Keratinocyte (primary cell): ENCODE data around the gene EIF2D. TPM values are rescaled to one million over a fixed set of nuclear protein-coding genes. Genes with fewer than 3 reads are reported as not detected.
A peak's percentile ranks its signal among the peaks of the same experiment; 100 is the strongest.

ENCODE experiments used
- DNase-seq: peaks from one replicate; pipeline ENCODE4 v3.0.0-alpha.2; 2011; ENCODE audit warnings: low read depth, missing footprints, low spot score
- FAIRE-seq: peaks from 2 replicates; lab custom pipeline; 2011; peaks lifted over from hg19 to GRCh38; lab: Jason Lieb, UNC
- H2AFZ ChIP-seq: 2 replicates; pipeline ENCODE4 v1.6.0; 2012; ENCODE audit warnings: low read length, control low read depth, inconsistent platforms; ENCODE audit not compliant: control insufficient read depth
- H3K27ac ChIP-seq: 2 replicates; pipeline ENCODE4 v1.5.1; 2011; ENCODE audit warnings: low read length; ENCODE audit not compliant: control insufficient read depth, insufficient read depth
- H3K27me3 ChIP-seq: 3 replicates; pipeline ENCODE4 v1.6.0; 2011; ENCODE audit warnings: low read length; ENCODE audit not compliant: control insufficient read depth, insufficient read depth; ENCODE audit errors: extremely low read depth
- H3K36me3 ChIP-seq, 2 experiments: 2 replicates in 1 of 2; 3 replicates in 1 of 2; pipeline ENCODE4 v1.5.1; 2011; ENCODE audit warnings: low read length in 2 of 2, mild to moderate bottlenecking in 1 of 2; ENCODE audit not compliant: control insufficient read depth in 2 of 2, insufficient read depth in 2 of 2; ENCODE audit errors: extremely low read depth in 1 of 2
- H3K4me1 ChIP-seq: 3 replicates; pipeline ENCODE4 v1.5.1; 2011; ENCODE audit warnings: low read length; ENCODE audit not compliant: control insufficient read depth, insufficient read depth; ENCODE audit errors: extremely low read depth
- H3K4me2 ChIP-seq: 3 replicates; pipeline ENCODE4 v1.6.0; 2011; ENCODE audit warnings: low read depth, low read length; ENCODE audit not compliant: control insufficient read depth, insufficient read depth; ENCODE audit errors: extremely low read depth
- H3K4me3 ChIP-seq, 3 experiments: fragments of 200-600 bp in 1 of 3; sonication (generic) in 1 of 3; 2 replicates in 2 of 3; 3 replicates in 1 of 3; pipeline ENCODE4 v1.5.1; 2011 to 2016; ENCODE audit warnings: low read length in 3 of 3, mild to moderate bottlenecking in 3 of 3, control low read depth in 2 of 3, inconsistent platforms in 1 of 3, low read depth in 1 of 3, mixed read lengths in 1 of 3, mixed run types in 1 of 3, moderate library complexity in 1 of 3; ENCODE audit not compliant: control insufficient read depth in 2 of 3, insufficient read depth in 2 of 3; ENCODE audit errors: extremely low read depth in 1 of 3
- H3K79me2 ChIP-seq: 2 replicates; pipeline ENCODE4 v1.6.0; 2012; ENCODE audit warnings: low read length; ENCODE audit not compliant: control insufficient read depth, insufficient read depth
- H3K9ac ChIP-seq: 3 replicates; pipeline ENCODE4 v1.6.0; 2011; ENCODE audit warnings: low read length; ENCODE audit not compliant: control insufficient read depth, insufficient read depth; ENCODE audit errors: extremely low read depth
- H3K9me1 ChIP-seq: 3 replicates; pipeline ENCODE4 v1.6.0; 2011; ENCODE audit warnings: low read length; ENCODE audit not compliant: control insufficient read depth, insufficient read depth; ENCODE audit errors: extremely low read depth
- H3K9me3 ChIP-seq: 2 replicates; pipeline ENCODE4 v1.5.1; 2012; ENCODE audit warnings: low read depth, low read length; ENCODE audit not compliant: control insufficient read depth
- H4K20me1 ChIP-seq: 3 replicates; pipeline ENCODE4 v1.6.0; 2011; ENCODE audit warnings: low read length; ENCODE audit not compliant: control insufficient read depth, insufficient read depth; ENCODE audit errors: extremely low read depth
- CTCF ChIP-seq, 3 experiments: IDR thresholded peaks in 1 of 3; conservative IDR thresholded peaks in 1 of 3; optimal IDR thresholded peaks in 1 of 3; 2 replicates in 2 of 3; 3 replicates in 1 of 3; pipeline versions ENCODE3 to v1.5.1; 2011; ENCODE audit warnings: low read length in 3 of 3, mild to moderate bottlenecking in 3 of 3, moderate library complexity in 2 of 3, control low read depth in 1 of 3, inconsistent platforms in 1 of 3; ENCODE audit not compliant: insufficient read depth in 2 of 3; ENCODE audit errors: extremely low read depth in 1 of 3
- EZH2 ChIP-seq: IDR thresholded peaks from one replicate; pipeline ENCODE4 v1.6.1; 2012; ENCODE audit warnings: inconsistent platforms, mild to moderate bottlenecking, low read length, moderate library complexity
- dilution Hi-C: fragments of 300-500 bp; cut with MboI; formaldehyde crosslinking; loops from one replicate; pipeline ENCODE4 v1.7.0; 2020; ENCODE audit warnings: low sequenced_read_pairs; ENCODE audit not compliant: extremely low pct_ligation_motif_present
- polyA plus RNA-seq, 5 experiments: library from polyadenylated mRNA; depleted of rRNA in 3 of 5; stranded (reverse) in 3 of 5; stranded (forward) in 1 of 5; unstranded in 1 of 5; fragments of >200 nt; gene quantifications; 1 replicate in 1 of 5; 2 replicates in 3 of 5; 3 replicates in 1 of 5; pipeline versions ENCODE4 v1.2.1 to v1.2.3, GENCODE V29; 2011 to 2012; ENCODE audit warnings: missing spikeins in 2 of 5, low read depth in 1 of 5, low replicate concordance in 1 of 5

Gene EIF2D
- polyA plus RNA-seq, 1 donor (not counting 4 experiments of a cell fraction or from before 2014, with no cell fraction given): 60.6 TPM

GRCh38 chr1:206590025-206590758 is 22.1 kb downstream of the EIF2D start:
- H3K4me1 ChIP-seq: peaks cover 52% of the 10 kb centered on the region
- no peak overlapping the region for H3K4me3 ChIP-seq
- H3K9ac ChIP-seq: no peak overlapping the region
- H3K27ac ChIP-seq: no peak overlapping the region
- dilution Hi-C loops: no loop called here
- FAIRE-seq: peak; percentile 71
- no peaks in the 10 kb centered on the region for H3K79me2 ChIP-seq
- H3K9me1 ChIP-seq: no peaks in the 10 kb centered on the region
- H3K4me2 ChIP-seq: peak overlapping the region; percentile 58
- DNase-seq: peak; percentile 59
- no peaks in the 10 kb centered on the region for H4K20me1 ChIP-seq
- TF ChIP-seq CTCF (optimal IDR thresholded peaks at IDR 0.05 in 1 of 3, IDR thresholded peaks at IDR 0.05 in 1 of 3, conservative IDR thresholded peaks at IDR 0.05 in 1 of 3; ENCODE audit: extremely low read depth in 1 of 3, insufficient read depth in 2 of 3, low read length in 3 of 3) (peak in 2 of 3 experiments; percentile 22 to 38), EZH2 (no peak)
- peaks cover 10 to 13% of the 10 kb centered on the region in 2 experiments for H3K36me3 ChIP-seq
- H2AFZ ChIP-seq: no peak overlapping the region
- no peaks in the 10 kb centered on the region for H3K9me3 ChIP-seq
- no peaks in the 10 kb centered on the region for H3K27me3 ChIP-seq

- FAIRE-seq: no peak
- dilution Hi-C loops: no loop called here
These were observed 23.1 kb downstream of the EIF2D start for GRCh38 chr1:206589206-206589605.

More at GRCh38 chr1:206589206-206589605, 23.1 kb downstream of the EIF2D start:
- Histone ChIP-seq H4K20me1 (no peaks in the 10 kb centered on the region), H3K36me3 (peaks cover 7 to 8% of the 10 kb centered on the region in 2 experiments), H2AFZ (no peak overlapping the region), H3K4me2 (peak overlapping the region; percentile 12), H3K9me3 (no peaks in the 10 kb centered on the region), H3K4me1 (peaks cover 55% of the 10 kb centered on the region), H3K4me3 (no peak overlapping the region), H3K9ac (no peak overlapping the region), H3K79me2 (no peaks in the 10 kb centered on the region), H3K27me3 (no peaks in the 10 kb centered on the region), H3K27ac (no peak overlapping the region), H3K9me1 (no peaks in the 10 kb centered on the region)
- no peak for DNase-seq
- no peak for TF ChIP-seq EZH2
- no peak for TF ChIP-seq CTCF (optimal IDR thresholded peaks at IDR 0.05 in 1 of 3, IDR thresholded peaks at IDR 0.05 in 1 of 3, conservative IDR thresholded peaks at IDR 0.05 in 1 of 3; ENCODE audit: extremely low read depth in 1 of 3, insufficient read depth in 2 of 3, low read length in 3 of 3)
